Tibial artery (tissue), 4 donors: ENCODE measurements around the gene NOP53.

Source experiments
- DNase-seq, 2 donors: peaks; one replicate each; pipeline ENCODE4 v3.0.0-alpha.2; 2019
- H3K27ac ChIP-seq, 2 donors: fragments of 200-600 bp; sonication (generic) in 1 of 2; 1 replicate in 1 of 2; 2 replicates in 1 of 2; pipeline ENCODE4 v1.5.1; 2018 to 2019; ENCODE audit warnings: mild to moderate bottlenecking in 1 of 2
- H3K27me3 ChIP-seq, 2 donors: fragments of 200-600 bp; sonication (generic) in 1 of 2; one replicate each; pipeline versions ENCODE4 v1.5.1 to v1.6.0; 2016 to 2019
- H3K36me3 ChIP-seq, 3 donors: fragments of 200-600 bp; sonication (generic) in 2 of 3; one replicate each; pipeline ENCODE4 v1.5.1; 2016 to 2019; ENCODE audit warnings: mild to moderate bottlenecking in 2 of 3
- H3K4me1 ChIP-seq, 4 donors: fragments of 200-600 bp; sonication (generic) in 2 of 4; 1 replicate in 3 of 4; 2 replicates in 1 of 4; pipeline ENCODE4 v1.5.1; 2016 to 2019
- H3K4me3 ChIP-seq, 2 donors: fragments of 200-600 bp; sonication (generic) in 1 of 2; 1 replicate in 1 of 2; 2 replicates in 1 of 2; pipeline ENCODE4 v1.5.1; 2018 to 2019; ENCODE audit warnings: mild to moderate bottlenecking in 2 of 2
- H3K9me3 ChIP-seq, 3 donors: fragments of 200-600 bp; sonication (generic) in 1 of 3; one replicate each; pipeline ENCODE4 v1.5.1; 2016 to 2019
- intact Hi-C: fragments of 100-400 bp; cut with DNase I; formaldehyde crosslinking; loops from one replicate; pipeline ENCODE4 v1.15.0; 2023; ENCODE audit warnings: low total_unique reads
- TF ChIP-seq, protein P1 (sequence below), 2 experiments: fragments of 200-600 bp in 1 of 2; fragments of 450-650 bp in 1 of 2; IDR thresholded peaks; one replicate each; pipeline ENCODE4 v1.5.1; 2017 to 2019; ENCODE audit warnings: antibody characterized with exemption in 2 of 2, mild to moderate bottlenecking in 1 of 2, moderate library complexity in 1 of 2

The NOP53 gene

DNA sequence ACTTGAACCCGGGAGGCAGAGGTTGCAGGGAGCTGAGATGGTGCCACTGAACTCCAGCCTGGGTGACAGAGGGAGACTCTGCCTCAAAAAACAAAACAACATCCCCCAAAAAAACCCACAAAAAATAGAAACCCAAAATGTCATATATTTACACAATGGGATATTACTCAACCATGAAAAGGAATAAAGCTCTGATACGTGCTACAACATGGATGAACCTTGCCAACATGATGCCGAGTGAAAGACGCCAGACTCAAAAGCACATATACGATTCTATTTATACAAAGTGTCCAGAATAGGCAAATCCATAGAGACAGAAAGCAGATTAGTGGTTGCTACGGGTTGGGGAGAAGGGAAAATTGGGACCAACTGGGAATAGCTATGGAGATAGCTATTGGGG, 61.1 kb downstream of the NOP53 start:
- Histone ChIP-seq H3K36me3 (no peaks in the 10 kb centered on the region), H3K9me3 (no peaks in the 10 kb centered on the region), H3K27ac (no peak overlapping the region), H3K4me3 (no peak overlapping the region), H3K27me3 (no peaks in the 10 kb centered on the region), H3K4me1 (no peaks in the 10 kb centered on the region)
- intact Hi-C loops, result no loop called here
- TF ChIP-seq, protein P1, sequence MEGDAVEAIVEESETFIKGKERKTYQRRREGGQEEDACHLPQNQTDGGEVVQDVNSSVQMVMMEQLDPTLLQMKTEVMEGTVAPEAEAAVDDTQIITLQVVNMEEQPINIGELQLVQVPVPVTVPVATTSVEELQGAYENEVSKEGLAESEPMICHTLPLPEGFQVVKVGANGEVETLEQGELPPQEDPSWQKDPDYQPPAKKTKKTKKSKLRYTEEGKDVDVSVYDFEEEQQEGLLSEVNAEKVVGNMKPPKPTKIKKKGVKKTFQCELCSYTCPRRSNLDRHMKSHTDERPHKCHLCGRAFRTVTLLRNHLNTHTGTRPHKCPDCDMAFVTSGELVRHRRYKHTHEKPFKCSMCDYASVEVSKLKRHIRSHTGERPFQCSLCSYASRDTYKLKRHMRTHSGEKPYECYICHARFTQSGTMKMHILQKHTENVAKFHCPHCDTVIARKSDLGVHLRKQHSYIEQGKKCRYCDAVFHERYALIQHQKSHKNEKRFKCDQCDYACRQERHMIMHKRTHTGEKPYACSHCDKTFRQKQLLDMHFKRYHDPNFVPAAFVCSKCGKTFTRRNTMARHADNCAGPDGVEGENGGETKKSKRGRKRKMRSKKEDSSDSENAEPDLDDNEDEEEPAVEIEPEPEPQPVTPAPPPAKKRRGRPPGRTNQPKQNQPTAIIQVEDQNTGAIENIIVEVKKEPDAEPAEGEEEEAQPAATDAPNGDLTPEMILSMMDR (IDR thresholded peaks at IDR 0.05), result no peak
- DNase-seq, result no peak
